Brain microvascular endothelial cell (primary cell): ENCODE data around the gene RFC1.
"Not testable (repeated sequence)": the region's sequence is repeated elsewhere in the genome, so short reads cannot be mapped to it uniquely, and the experiment has no call there.

Experiments used
- DNase-seq: peaks from one replicate; pipeline ENCODE4 v3.0.0-alpha.2; 2020
- H3K27ac ChIP-seq: fragments of 250-450 bp; sonication (Bioruptor Pico); 2 replicates; pipeline ENCODE4 v1.5.1; 2020; ENCODE audit warnings: mild to moderate bottlenecking, moderate library complexity
- H3K27me3 ChIP-seq: fragments of 250-450 bp; sonication (Bioruptor Pico); replicated peaks from 2 replicates; pipeline ENCODE4 v1.5.1; 2020; ENCODE audit warnings: mild to moderate bottlenecking
- H3K36me3 ChIP-seq: fragments of 250-450 bp; sonication (Bioruptor Pico); replicated peaks from 2 replicates; pipeline ENCODE4 v1.5.1; 2020; ENCODE audit warnings: mild to moderate bottlenecking
- H3K4me3 ChIP-seq: 2 replicates; pipeline ENCODE4 v1.5.1; 2011; ENCODE audit warnings: low read depth, mild to moderate bottlenecking, control low read depth, low read length, moderate library complexity
- CTCF ChIP-seq: IDR thresholded peaks from 2 replicates; pipeline ENCODE4 v1.5.1; 2011; ENCODE audit warnings: low read depth, mild to moderate bottlenecking, moderate library complexity, low read length, control low read depth, inconsistent platforms; ENCODE audit errors: missing control alignments
- in situ Hi-C: cut with HindIII; loops from 2 replicates; pipeline ENCODE4 v1.10.0; 2017; ENCODE audit warnings: low sequenced_read_pairs, low pct_ligation_motif_present

The RFC1 gene

GRCh38 chr4:39304651-39305050 is 61.5 kb downstream of the RFC1 start:
- Histone ChIP-seq H3K27ac (peak overlapping the region; percentile 3), H3K27me3 (no peaks in the 10 kb centered on the region), H3K36me3 (peaks cover 18% of the 10 kb centered on the region), H3K4me3 (no peak overlapping the region)
- peak; percentile 42 for DNase-seq
- in situ Hi-C loops = no loop called here
- TF ChIP-seq CTCF = no peak

- H3K36me3 ChIP-seq = peaks cover 19% of the 10 kb centered on the region
- H3K27me3 ChIP-seq = no peaks in the 10 kb centered on the region
- no peak overlapping the region for H3K4me3 ChIP-seq
- no peak for TF ChIP-seq CTCF
- no peak overlapping the region for H3K27ac ChIP-seq
- in situ Hi-C loops = no loop called here
- DNase-seq = no peak
Measured at GRCh38 chr4:39303871-39304270, 62.3 kb downstream of the RFC1 start.

GRCh38 chr4:39302901-39303300 is 63.3 kb downstream of the RFC1 start:
- Histone ChIP-seq H3K27ac (no peak overlapping the region), H3K36me3 (peaks cover 15% of the 10 kb centered on the region), H3K4me3 (no peak overlapping the region), H3K27me3 (no peaks in the 10 kb centered on the region)
- DNase-seq = no peak
- in situ Hi-C loops = no loop called here
- no peak for TF ChIP-seq CTCF

GRCh38 chr4:39295784-39296183 is 70.4 kb downstream of the RFC1 start:
- in situ Hi-C loops = no loop called here
- Histone ChIP-seq H3K36me3 (peaks cover 32% of the 10 kb centered on the region), H3K27ac (no peak overlapping the region), H3K4me3 (no peak overlapping the region), H3K27me3 (no peaks in the 10 kb centered on the region)
- no peak for TF ChIP-seq CTCF
- DNase-seq = no peak

GRCh38 chr4:39292433-39292832 is 73.7 kb downstream of the RFC1 start:
- H3K4me3 ChIP-seq, in situ Hi-C loops, H3K27ac ChIP-seq, H3K27me3 ChIP-seq, DNase-seq: not testable (repeated sequence)
- H3K36me3 ChIP-seq = peaks cover 42% of the 10 kb centered on the region

GRCh38 chr4:39291686-39292085 is 74.5 kb downstream of the RFC1 start:
- no peak for TF ChIP-seq CTCF
- Histone ChIP-seq H3K27me3 (no peaks in the 10 kb centered on the region), H3K27ac (no peak overlapping the region), H3K4me3 (no peak overlapping the region), H3K36me3 (peaks cover 49% of the 10 kb centered on the region)
- in situ Hi-C loops = no loop called here
- no peak for DNase-seq

GRCh38 chr4:39287223-39287622 is 78.9 kb downstream of the RFC1 start:
- no peak for TF ChIP-seq CTCF
- no peaks in the 10 kb centered on the region for H3K27me3 ChIP-seq

More at GRCh38 chr4:39287223-39287622, 78.9 kb downstream of the RFC1 start:
- H3K4me3 ChIP-seq = no peak overlapping the region
- peaks cover 39% of the 10 kb centered on the region for H3K36me3 ChIP-seq
- in situ Hi-C loops = no loop called here
- no peak for DNase-seq
- no peak overlapping the region for H3K27ac ChIP-seq
